ENCODE data around the gene PCDHGC5.

PCDHGC5 gene

DNA sequence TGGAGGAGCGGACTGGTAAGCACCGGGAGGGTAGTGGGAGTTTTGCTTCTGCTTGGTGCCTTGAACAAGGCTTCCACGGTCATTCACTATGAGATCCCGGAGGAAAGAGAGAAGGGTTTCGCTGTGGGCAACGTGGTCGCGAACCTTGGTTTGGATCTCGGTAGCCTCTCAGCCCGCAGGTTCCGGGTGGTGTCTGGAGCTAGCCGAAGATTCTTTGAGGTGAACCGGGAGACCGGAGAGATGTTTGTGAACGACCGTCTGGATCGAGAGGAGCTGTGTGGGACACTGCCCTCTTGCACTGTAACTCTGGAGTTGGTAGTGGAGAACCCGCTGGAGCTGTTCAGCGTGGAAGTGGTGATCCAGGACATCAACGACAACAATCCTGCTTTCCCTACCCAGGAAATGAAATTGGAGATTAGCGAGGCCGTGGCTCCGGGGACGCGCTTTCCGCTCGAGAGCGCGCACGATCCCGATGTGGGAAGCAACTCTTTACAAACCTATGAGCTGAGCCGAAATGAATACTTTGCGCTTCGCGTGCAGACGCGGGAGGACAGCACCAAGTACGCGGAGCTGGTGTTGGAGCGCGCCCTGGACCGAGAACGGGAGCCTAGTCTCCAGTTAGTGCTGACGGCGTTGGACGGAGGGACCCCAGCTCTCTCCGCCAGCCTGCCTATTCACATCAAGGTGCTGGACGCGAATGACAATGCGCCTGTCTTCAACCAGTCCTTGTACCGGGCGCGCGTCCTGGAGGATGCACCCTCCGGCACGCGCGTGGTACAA lies 12.6 kb upstream of the PCDHGC5 start:
- no peak for TF ChIP-seq CTCF (IDR thresholded peaks at IDR 0.05)

- no peak for TF ChIP-seq CTCF (IDR thresholded peaks at IDR 0.05)
Observed at GRCh38 chr5:141477044-141477575, 11.8 kb upstream of the PCDHGC5 start.

DNA sequence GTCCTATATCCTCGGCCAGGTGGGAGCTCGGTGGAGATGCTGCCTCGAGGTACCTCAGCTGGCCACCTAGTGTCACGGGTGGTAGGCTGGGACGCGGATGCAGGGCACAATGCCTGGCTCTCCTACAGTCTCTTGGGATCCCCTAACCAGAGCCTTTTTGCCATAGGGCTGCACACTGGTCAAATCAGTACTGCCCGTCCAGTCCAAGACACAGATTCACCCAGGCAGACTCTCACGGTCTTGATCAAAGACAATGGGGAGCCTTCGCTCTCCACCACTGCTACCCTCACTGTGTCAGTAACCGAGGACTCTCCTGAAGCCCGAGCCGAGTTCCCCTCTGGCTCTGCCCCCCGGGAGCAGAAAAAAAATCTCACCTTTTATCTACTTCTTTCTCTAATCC lies 11.1 kb upstream of the PCDHGC5 start:
- no peak for TF ChIP-seq CTCF (IDR thresholded peaks at IDR 0.05)

GRCh38 chr5:141478321-141478945 lies 10.4 kb upstream of the PCDHGC5 start:
- TF ChIP-seq CTCF (IDR thresholded peaks at IDR 0.05) = peak; percentile 31; the same call in 1 of the 2 replicates

DNA sequence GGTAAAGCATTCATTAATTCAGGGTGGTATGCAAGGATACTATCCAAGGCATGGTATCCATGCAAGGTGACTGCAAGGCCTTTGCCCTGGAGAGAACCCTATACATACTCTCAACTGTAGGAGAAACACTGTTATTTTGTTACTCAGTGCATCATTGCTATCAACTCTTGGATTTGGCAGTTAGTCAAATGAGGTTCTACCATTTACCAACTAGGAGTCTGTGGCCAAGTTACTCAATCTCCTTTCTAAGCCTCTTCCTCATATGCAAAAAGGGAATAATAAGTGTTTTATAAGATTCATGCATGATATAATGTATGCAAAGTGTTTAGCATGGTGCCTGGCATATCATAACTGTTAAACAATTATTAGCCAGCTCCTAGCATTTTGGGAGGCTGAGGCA lies 9.1 kb upstream of the PCDHGC5 start:
- TF ChIP-seq CTCF (IDR thresholded peaks at IDR 0.05) = no peak

DNA sequence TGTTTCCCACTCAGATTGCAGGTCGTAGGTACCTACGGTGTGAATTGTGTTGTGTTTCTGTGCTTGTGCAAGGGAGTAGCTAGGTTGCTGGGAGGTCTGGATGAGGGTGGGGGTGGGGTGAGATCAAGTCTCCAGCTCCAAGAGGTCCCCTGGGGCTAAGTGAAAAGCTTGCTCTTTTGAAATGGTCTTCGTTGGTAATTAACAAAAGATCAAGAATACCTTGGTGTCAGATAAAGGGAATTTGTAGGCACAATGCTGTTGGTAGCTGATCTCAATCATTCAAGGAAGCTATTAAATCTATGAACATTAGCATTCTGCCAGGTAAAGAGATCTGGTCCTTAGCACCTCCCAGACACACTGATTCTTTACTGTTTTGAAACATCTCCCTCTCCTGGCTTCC lies 5.0 kb upstream of the PCDHGC5 start:
- TF ChIP-seq CTCF (IDR thresholded peaks at IDR 0.05) = no peak

- no peak for TF ChIP-seq CTCF (IDR thresholded peaks at IDR 0.05)
Observed at GRCh38 chr5:141484310-141484640, 4.6 kb upstream of the PCDHGC5 start.
